Measurements from ENCODE around the gene MYMK. TPM values are rescaled to one million over a fixed set of nuclear protein-coding genes. Genes with fewer than 3 reads are reported as not detected.

The MYMK gene
- total and polyA plus RNA-seq, 7 experiments from 2014 or later, result not detected

GRCh38 chr9:133478851-133479711 is 45.7 kb downstream of the MYMK start, which contains the start of gene SLC2A6:
TSS of gene SLC2A6 (minus strand) at chr9:133479099. CDS start at chr9:133479059, 40 bp downstream.
- H3K27me3 ChIP-seq (ENCODE audit: control insufficient read depth in 2 of 2, insufficient read depth in 2 of 2, low read length in 2 of 2), result no peaks in the 10 kb centered on the region
- ATAC-seq, result peak; percentile 96
- POLR2A ChIA-PET, result interaction anchor here (0.6 to 1.0 kb wide), 3 partner anchors 30 to 131 kb away, joined by 3 read pairs; partner anchors contain the start of genes MED22, RPL7A, SURF1 and SURF2
- H3K9me3 ChIP-seq (ENCODE audit: control insufficient read depth in 2 of 3, low read length in 3 of 3), result no peaks in the 10 kb centered on the region
- CTCF ChIA-PET, result interaction anchor here (1.3 to 2.0 kb wide), 3 partner anchors 19 to 293 kb away, joined by 4 to 6 read pairs (median 4); partner anchors contain the start of gene CACFD1
- no peaks in the 10 kb centered on the region for H3K9me3 Mint-ChIP-seq
- H3K27ac Mint-ChIP-seq, result peak within 1 kb of the TSS in 5 of 9 donors; percentile 48 to 83 (median 60)
- peak within 1 kb of the TSS; percentile 50 for H3K27ac ChIP-seq (ENCODE audit: low read depth, low read length)
- peaks cover 0 to 15% (median 10%) of the 10 kb centered on the region in 7 donors for H3K4me1 Mint-ChIP-seq
- DNase-seq, result peak; percentile 64 to 87 (median 74)
- peak within 1 kb of the TSS; percentile 77 for H3K4me3 ChIP-seq (ENCODE audit: low read length)
- H3K4me1 ChIP-seq (ENCODE audit: control insufficient read depth in 2 of 2, insufficient read depth in 2 of 2, low read length in 2 of 2), result peaks cover 0 to 12% of the 10 kb centered on the region in 2 donors
- H3K36me3 ChIP-seq (ENCODE audit: control insufficient read depth in 2 of 3, insufficient read depth in 3 of 3, low read length in 3 of 3), result no peaks in the 10 kb centered on the region
- intact Hi-C loops (cut with micrococcal nuclease), result loop anchor here (1.0 to 5.0 kb wide), 6 partner anchors 20 to 330 kb away; partner anchors contain the start of genes CACFD1 (in 2 of the 2), SURF1 (in 2 of the 2), SURF2 (in 2 of the 2) and REXO4 (in 1 of the 2)
- peaks cover 0 to 12% (median 0%) of the 10 kb centered on the region in 5 donors for H3K27me3 Mint-ChIP-seq
- H3K36me3 Mint-ChIP-seq, result no peaks in the 10 kb centered on the region
- H3K4me3 Mint-ChIP-seq, result peak within 1 kb of the TSS; percentile 50 to 83 (median 78)

- H3K4me3 ChIP-seq (ENCODE audit: low read length), result peak overlapping the region; percentile 77
- intact Hi-C loops (cut with micrococcal nuclease), result loop anchor here (2.0 to 5.0 kb wide), 3 partner anchors 59 to 141 kb away; partner anchors contain the start of genes REXO4 (in 1 of the 2) and SURF6 (in 1 of the 2)
- Mint-ChIP-seq H3K9me3 (no peaks in the 10 kb centered on the region), H3K27me3 (peaks cover 0 to 11% (median 0%) of the 10 kb centered on the region in 5 donors), H3K27ac (peak overlapping the region in 3 of 9 donors; percentile 25 to 85 (median 33)), H3K4me3 (peak overlapping the region in 7 of 10 donors; percentile 38 to 81 (median 51)), H3K36me3 (no peaks in the 10 kb centered on the region), H3K4me1 (peaks cover 0 to 15% (median 10%) of the 10 kb centered on the region in 7 donors)
- H3K27ac ChIP-seq (ENCODE audit: low read depth, low read length), result peak overlapping the region; percentile 30
- CTCF ChIA-PET, result interaction anchor here (0.7 to 2.0 kb wide), 3 partner anchors 18 to 670 kb away, joined by 4 to 6 read pairs (median 4); partner anchors contain the start of gene CACFD1
- ATAC-seq (peak; percentile 12), DNase-seq (no peak)
- POLR2A ChIA-PET, result interaction anchor here (0.8 kb wide), 1 partner anchor 31 kb away, joined by 3 read pairs; no protein-coding TSS in a partner anchor
- H3K36me3 ChIP-seq (ENCODE audit: control insufficient read depth in 2 of 3, insufficient read depth in 3 of 3, low read length in 3 of 3), result no peaks in the 10 kb centered on the region
- H3K4me1 ChIP-seq (ENCODE audit: control insufficient read depth in 2 of 2, insufficient read depth in 2 of 2, low read length in 2 of 2), result peaks cover 0 to 12% of the 10 kb centered on the region in 2 donors
- H3K9me3 ChIP-seq (ENCODE audit: control insufficient read depth in 2 of 3, low read length in 3 of 3), result no peaks in the 10 kb centered on the region
- H3K27me3 ChIP-seq (ENCODE audit: control insufficient read depth in 2 of 2, insufficient read depth in 2 of 2, low read length in 2 of 2), result no peaks in the 10 kb centered on the region
These were observed 46.5 kb downstream of the MYMK start for GRCh38 chr9:133477992-133478850.

GRCh38 chr9:133477461-133477860 is 47.3 kb downstream of the MYMK start:
- CTCF ChIA-PET, result no interaction called here
- ATAC-seq, result no peak
- Mint-ChIP-seq H3K4me1 (peaks cover 0 to 15% (median 10%) of the 10 kb centered on the region in 7 donors), H3K27ac (peak overlapping the region in 2 of 9 donors; percentile 33 to 85), H3K36me3 (no peaks in the 10 kb centered on the region), H3K9me3 (no peaks in the 10 kb centered on the region), H3K27me3 (peaks cover 0 to 9% (median 0%) of the 10 kb centered on the region in 5 donors), H3K4me3 (peak overlapping the region in 4 of 10 donors; percentile 17 to 63 (median 56))
- H3K27ac ChIP-seq (ENCODE audit: low read depth, low read length), result no peak overlapping the region
- H3K27me3 ChIP-seq (ENCODE audit: control insufficient read depth in 2 of 2, insufficient read depth in 2 of 2, low read length in 2 of 2), result no peaks in the 10 kb centered on the region
- H3K9me3 ChIP-seq (ENCODE audit: control insufficient read depth in 2 of 3, low read length in 3 of 3), result no peaks in the 10 kb centered on the region
- DNase-seq, result no peak
- H3K4me1 ChIP-seq (ENCODE audit: control insufficient read depth in 2 of 2, insufficient read depth in 2 of 2, low read length in 2 of 2), result peaks cover 0 to 12% of the 10 kb centered on the region in 2 donors
- no peaks in the 10 kb centered on the region for H3K36me3 ChIP-seq (ENCODE audit: control insufficient read depth in 2 of 3, insufficient read depth in 3 of 3, low read length in 3 of 3)
- H3K4me3 ChIP-seq (ENCODE audit: low read length), result no peak overlapping the region
- intact Hi-C loops (cut with micrococcal nuclease), result loop anchor here in 1 of 2 donors (5.0 kb wide), 1 partner anchor 140 kb away; the partner anchor contains the start of gene SURF6
- POLR2A ChIA-PET, result no interaction called here

- H3K36me3 ChIP-seq (ENCODE audit: control insufficient read depth in 2 of 3, insufficient read depth in 3 of 3, low read length in 3 of 3), result no peaks in the 10 kb centered on the region
- Mint-ChIP-seq H3K4me3 (no peak overlapping the region), H3K36me3 (no peaks in the 10 kb centered on the region), H3K27me3 (peaks cover 0 to 7% (median 0%) of the 10 kb centered on the region in 5 donors), H3K4me1 (peaks cover 0 to 15% (median 10%) of the 10 kb centered on the region in 7 donors), H3K27ac (no peak overlapping the region), H3K9me3 (no peaks in the 10 kb centered on the region)
- peaks cover 0 to 12% of the 10 kb centered on the region in 2 donors for H3K4me1 ChIP-seq (ENCODE audit: control insufficient read depth in 2 of 2, insufficient read depth in 2 of 2, low read length in 2 of 2)
- ChIA-PET CTCF (no interaction called here), POLR2A (interaction anchor here (0.9 kb wide), 1 partner anchor 17 kb away, joined by 3 read pairs; the partner anchor contains the start of gene CACFD1)
- intact Hi-C loops (cut with micrococcal nuclease), result loop anchor here in 1 of 2 donors (5.0 kb wide), 1 partner anchor 140 kb away; the partner anchor contains the start of gene SURF6
- H3K27me3 ChIP-seq (ENCODE audit: control insufficient read depth in 2 of 2, insufficient read depth in 2 of 2, low read length in 2 of 2), result no peaks in the 10 kb centered on the region
- H3K4me3 ChIP-seq (ENCODE audit: low read length), result no peak overlapping the region
- DNase-seq (no peak), ATAC-seq (no peak)
- H3K9me3 ChIP-seq (ENCODE audit: control insufficient read depth in 2 of 3, low read length in 3 of 3), result no peaks in the 10 kb centered on the region
- H3K27ac ChIP-seq (ENCODE audit: low read depth, low read length), result no peak overlapping the region
These were observed 47.8 kb downstream of the MYMK start for GRCh38 chr9:133476941-133477340.

- peaks cover 0 to 17% (median 10%) of the 10 kb centered on the region in 7 donors for H3K4me1 Mint-ChIP-seq
- Histone ChIP-seq H3K4me1 (ENCODE audit: control insufficient read depth in 2 of 2, insufficient read depth in 2 of 2, low read length in 2 of 2) (peaks cover 0 to 12% of the 10 kb centered on the region in 2 donors), H3K27me3 (ENCODE audit: control insufficient read depth in 2 of 2, insufficient read depth in 2 of 2, low read length in 2 of 2) (no peaks in the 10 kb centered on the region), H3K9me3 (ENCODE audit: control insufficient read depth in 2 of 3, low read length in 3 of 3) (no peaks in the 10 kb centered on the region), H3K27ac (ENCODE audit: low read depth, low read length) (no peak overlapping the region), H3K36me3 (ENCODE audit: control insufficient read depth in 2 of 3, insufficient read depth in 3 of 3, low read length in 3 of 3) (no peaks in the 10 kb centered on the region), H3K4me3 (ENCODE audit: low read length) (no peak overlapping the region)
- no peak overlapping the region for H3K4me3 Mint-ChIP-seq
- no peaks in the 10 kb centered on the region for H3K9me3 Mint-ChIP-seq
- H3K27me3 Mint-ChIP-seq, result peaks cover 0 to 7% (median 0%) of the 10 kb centered on the region in 5 donors
- no peaks in the 10 kb centered on the region for H3K36me3 Mint-ChIP-seq
- CTCF ChIA-PET, result no interaction called here
- DNase-seq (no peak), ATAC-seq (peak; percentile 30)
- POLR2A ChIA-PET, result interaction anchor here (0.9 kb wide), 1 partner anchor 17 kb away, joined by 3 read pairs; the partner anchor contains the start of gene CACFD1
- peak overlapping the region in 1 of 9 donors; percentile 47 for H3K27ac Mint-ChIP-seq
- intact Hi-C loops (cut with micrococcal nuclease), result loop anchor here in 1 of 2 donors (5.0 kb wide), 1 partner anchor 139 kb away; the partner anchor contains the start of gene SURF6
These were observed 48.5 kb downstream of the MYMK start for GRCh38 chr9:133476036-133476931.
